GM12878 (cell line): ENCODE data around the gene LPIN3. TPM values are rescaled to one million over a fixed set of nuclear protein-coding genes. Genes with fewer than 3 reads are reported as not detected.

Source experiments
- ATAC-seq: fragments of 200-7000 bp; cut with Tn5 transposase; 3 replicates; pipeline ENCODE4 v1.9.1; 2020; ENCODE audit warnings: mild to moderate bottlenecking, moderate library complexity
- BruUV-seq: library from RNA; stranded (reverse); fragments of 400-500 nt; replicated peaks from 2 replicates; lab custom pipeline; 2021; lab: Mats Ljungman, UMichigan
- CTCF ChIA-PET: fragments of 300-600 bp; sonication (Branson Sonifier 250); formaldehyde crosslinking; extraction: SDS; loops from one replicate; lab custom pipeline; 2021; ENCODE audit warnings: inconsistent platforms; lab: Yijun Ruan, JAX
- POLR2A ChIA-PET: fragments of 350-600 bp; formaldehyde crosslinking; extraction: SDS; loops from one replicate; lab custom pipeline; 2021; ENCODE audit warnings: inconsistent platforms; lab: Charles Lee
- RAD21 ChIA-PET: fragments of 300-600 bp; sonication (Branson Sonifier 250); formaldehyde crosslinking; loops from one replicate; lab custom pipeline; 2023; ENCODE audit warnings: antibody characterized with exemption; ENCODE audit not compliant: unreplicated experiment; lab: Charles Lee
- SMC1A ChIA-PET: fragments of 300-600 bp; sonication (Branson Sonifier 250); formaldehyde crosslinking; loops from one replicate; lab custom pipeline; 2023; ENCODE audit not compliant: unreplicated experiment, uncharacterized antibody; lab: Charles Lee
- DNase-seq: peaks from one replicate; pipeline ENCODE4 v3.0.0-alpha.2; 2011; ENCODE audit warnings: low read depth, low spot score
- FAIRE-seq: peaks from 3 replicates; lab custom pipeline; 2011; peaks lifted over from hg19 to GRCh38; lab: Jason Lieb, UNC
- H2AFZ ChIP-seq: 2 replicates; pipeline ENCODE4 v1.6.0; 2011; ENCODE audit warnings: low read depth, low read length, control low read depth; ENCODE audit not compliant: control insufficient read depth
- H3K27ac ChIP-seq: 2 replicates; pipeline ENCODE4 v1.5.1; 2011; ENCODE audit warnings: control low read depth; ENCODE audit not compliant: control insufficient read depth, insufficient read depth
- H3K27me3 ChIP-seq, 2 experiments: replicated peaks in 1 of 2; 2 replicates each; pipeline versions ENCODE4 v1.6.0 to v1.6.1; 2011; ENCODE audit warnings: low read length in 1 of 2; ENCODE audit not compliant: control insufficient read depth in 2 of 2, insufficient read depth in 2 of 2
- H3K36me3 ChIP-seq, 2 experiments: 2 replicates each; pipeline ENCODE4 v1.5.1; 2011; ENCODE audit warnings: low read length in 1 of 2; ENCODE audit not compliant: control insufficient read depth in 2 of 2, insufficient read depth in 2 of 2
- H3K4me1 ChIP-seq: 2 replicates; pipeline ENCODE4 v1.6.1; 2011; ENCODE audit warnings: mild to moderate bottlenecking, low read length, moderate library complexity, mixed read lengths; ENCODE audit not compliant: control insufficient read depth, insufficient read depth
- H3K4me2 ChIP-seq: 2 replicates; pipeline ENCODE4 v1.6.0; 2011; ENCODE audit warnings: control low read depth; ENCODE audit not compliant: control insufficient read depth, insufficient read depth
- H3K4me3 ChIP-seq: fragments of 200-600 bp; sonication (generic); 2 replicates; pipeline ENCODE4 v1.5.1; 2016
- H3K79me2 ChIP-seq: 2 replicates; pipeline ENCODE4 v1.6.0; 2011; ENCODE audit warnings: low read length; ENCODE audit not compliant: control insufficient read depth, insufficient read depth
- H3K9ac ChIP-seq: 2 replicates; pipeline ENCODE4 v1.8.0; 2011; ENCODE audit warnings: low read length, control low read depth, mixed read lengths; ENCODE audit not compliant: control insufficient read depth, insufficient read depth
- H3K9me3 ChIP-seq: replicated peaks from 3 replicates; pipeline ENCODE4 v1.5.1; 2011; ENCODE audit warnings: mild to moderate bottlenecking, low read length; ENCODE audit not compliant: control insufficient read depth, insufficient read depth
- H4K20me1 ChIP-seq: 2 replicates; pipeline ENCODE4 v1.6.0; 2011; ENCODE audit not compliant: control insufficient read depth, insufficient read depth
- KLF5 ChIP-seq: fragments of 450-650 bp; IDR thresholded peaks from 2 replicates; pipeline ENCODE4 v1.6.1; 2014; ENCODE audit warnings: mild to moderate bottlenecking; ENCODE audit not compliant: partially characterized antibody
- MTA3 ChIP-seq: IDR thresholded peaks from 2 replicates; pipeline ENCODE4 v1.6.1; 2012; ENCODE audit warnings: low read length, inconsistent platforms, borderline replicate concordance
- TBL1XR1 ChIP-seq: IDR thresholded peaks from 2 replicates; pipeline ENCODE4 v1.6.1; 2012; ENCODE audit warnings: low read depth, low read length, improper control_type of control experiment
- WGBS: methylation state at CpG from one replicate; pipeline ENCODE4 v1.1.6; 2016; ENCODE audit warnings: low lambda C conversion rate; ENCODE audit not compliant: insufficient replicate concordance, insufficient coverage; ENCODE audit errors: missing lambda C conversion rate; 5-methylcytosine and 5-hydroxymethylcytosine counted together
- in situ Hi-C: fragments of 300-500 bp; cut with MboI; formaldehyde crosslinking; loops from 9 replicates; pipeline ENCODE4 v1.14.3; 2018; ENCODE audit warnings: mixed read lengths
- intact Hi-C: fragments of 100-400 bp; cut with micrococcal nuclease; formaldehyde crosslinking; loops from one replicate; pipeline ENCODE4 v1.14.2; 2022; ENCODE audit not compliant: unreplicated experiment
- polyA plus RNA-seq, 11 experiments: library from polyadenylated mRNA; depleted of rRNA in 4 of 11; unstranded in 6 of 11; stranded (reverse) in 5 of 11; fragments of >200 nt; fragmentation: Nextera tagmentation in 4 of 11; fragmentation: Illumina TruSeq in 1 of 11; extraction: Ambion mirVana in 4 of 11; extraction: Trizol in 1 of 11; gene quantifications; 1 replicate in 1 of 11; 2 replicates in 10 of 11; pipeline versions ENCODE4 v1.2.1 to v1.2.3, GENCODE V29; 2011 to 2016; ENCODE audit warnings: inconsistent platforms in 2 of 11, missing spikeins in 2 of 11, low read depth in 1 of 11
- total RNA-seq, 4 experiments: library from RNA; depleted of rRNA in 3 of 4; stranded (reverse); fragments of >200 nt in 3 of 4; fragmentation: Illumina TruSeq in 1 of 4; extraction: Trizol in 1 of 4; gene quantifications; 2 replicates each; pipeline versions ENCODE4 v1.2.1 to v1.2.3, GENCODE V29; 2013 to 2021
- TF ChIP-seq, protein P1 (sequence below): fragments of 450-650 bp; formaldehyde crosslinking; IDR thresholded peaks from 2 replicates; pipeline ENCODE4 v1.4.0; 2022; ENCODE audit warnings: mild to moderate bottlenecking, moderate library complexity
- TF ChIP-seq, protein P2 (sequence below): fragments of 150-350 bp; IDR thresholded peaks from 2 replicates; pipeline ENCODE4 v1.6.1; 2014; ENCODE audit warnings: mild to moderate bottlenecking, low read depth, low read length
- TF ChIP-seq, protein P3 (sequence below): fragments of 450-650 bp; IDR thresholded peaks from 2 replicates; pipeline ENCODE4 v1.6.1; 2018; ENCODE audit warnings: mild to moderate bottlenecking, low read depth, moderate library complexity; ENCODE audit not compliant: partially characterized antibody

The LPIN3 gene
- total and polyA plus RNA-seq, 10 of the 15 experiments (the other 5 are each of a cell fraction or from before 2014, with no cell fraction given) = 0.13 to 1.3 (median 0.51) TPM

DNA sequence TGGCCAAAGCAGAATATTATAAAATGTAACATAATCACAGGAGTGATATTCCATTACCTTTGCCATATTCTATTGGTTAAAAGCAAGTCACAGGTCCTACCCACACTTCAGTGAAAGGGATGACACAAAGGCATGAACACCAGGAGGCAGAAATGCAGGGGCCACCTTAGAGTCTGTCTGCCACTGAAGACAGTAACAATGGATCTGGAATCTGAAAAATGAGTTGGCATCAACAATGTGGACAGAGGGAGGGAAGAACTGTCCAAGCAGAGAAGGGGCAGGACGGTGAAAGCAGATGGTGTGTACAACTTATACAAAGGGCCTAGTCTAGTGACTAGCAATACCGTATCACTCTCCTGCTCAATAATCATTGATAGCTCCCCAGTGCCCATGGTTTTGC, 6.6 kb upstream of the LPIN3 start:
- ATAC-seq = no peak
- no peak overlapping the region for H3K9ac ChIP-seq

More for the DNA sequence above, 6.6 kb upstream of the LPIN3 start:
- RAD21 ChIA-PET = no interaction called here
- no peak for FAIRE-seq
- no peaks in the 10 kb centered on the region for H4K20me1 ChIP-seq
- no peak for DNase-seq
- intact Hi-C loops = no loop called here
- SMC1A ChIA-PET = interaction anchor here (1.1 to 1.2 kb wide), 2 partner anchors 161 to 351 kb away, joined by 3 to 4 read pairs; no protein-coding TSS in a partner anchor
- no peak overlapping the region for H3K4me3 ChIP-seq
- no TSS peak for BruUV-seq
- no peak overlapping the region for H3K4me2 ChIP-seq
- POLR2A ChIA-PET = interaction anchor here (0.6 kb wide), 1 partner anchor 217 kb away, joined by 4 read pairs; no protein-coding TSS in a partner anchor
- H3K9me3 ChIP-seq = no peaks in the 10 kb centered on the region
- peaks cover 6% of the 10 kb centered on the region for H3K4me1 ChIP-seq
- WGBS = 100% methylated on average over 2 of the region's 2 CpGs
- no peaks in the 10 kb centered on the region for H3K79me2 ChIP-seq
- TF ChIP-seq TBL1XR1 = no peak
- no peak for TF ChIP-seq KLF5
- TF ChIP-seq, protein P1, sequence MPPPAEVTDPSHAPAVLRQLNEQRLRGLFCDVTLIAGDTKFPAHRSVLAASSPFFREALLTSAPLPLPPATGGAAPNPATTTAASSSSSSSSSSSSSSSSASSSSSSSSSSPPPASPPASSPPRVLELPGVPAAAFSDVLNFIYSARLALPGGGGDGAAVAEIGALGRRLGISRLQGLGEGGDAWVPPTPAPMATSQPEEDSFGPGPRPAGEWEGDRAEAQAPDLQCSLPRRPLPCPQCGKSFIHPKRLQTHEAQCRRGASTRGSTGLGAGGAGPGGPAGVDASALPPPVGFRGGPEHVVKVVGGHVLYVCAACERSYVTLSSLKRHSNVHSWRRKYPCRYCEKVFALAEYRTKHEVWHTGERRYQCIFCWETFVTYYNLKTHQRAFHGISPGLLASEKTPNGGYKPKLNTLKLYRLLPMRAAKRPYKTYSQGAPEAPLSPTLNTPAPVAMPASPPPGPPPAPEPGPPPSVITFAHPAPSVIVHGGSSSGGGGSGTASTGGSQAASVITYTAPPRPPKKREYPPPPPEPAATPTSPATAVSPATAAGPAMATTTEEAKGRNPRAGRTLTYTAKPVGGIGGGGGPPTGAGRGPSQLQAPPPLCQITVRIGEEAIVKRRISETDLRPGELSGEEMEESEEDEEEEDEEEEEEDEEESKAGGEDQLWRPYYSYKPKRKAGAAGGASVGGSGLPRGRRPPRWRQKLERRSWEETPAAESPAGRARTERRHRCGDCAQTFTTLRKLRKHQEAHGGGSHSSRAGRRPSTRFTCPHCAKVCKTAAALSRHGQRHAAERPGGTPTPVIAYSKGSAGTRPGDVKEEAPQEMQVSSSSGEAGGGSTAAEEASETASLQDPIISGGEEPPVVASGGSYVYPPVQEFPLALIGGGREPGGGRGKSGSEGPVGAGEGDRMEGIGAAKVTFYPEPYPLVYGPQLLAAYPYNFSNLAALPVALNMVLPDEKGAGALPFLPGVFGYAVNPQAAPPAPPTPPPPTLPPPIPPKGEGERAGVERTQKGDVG (CRISPR knock-in tag) = no peak
- TF ChIP-seq, protein P2, sequence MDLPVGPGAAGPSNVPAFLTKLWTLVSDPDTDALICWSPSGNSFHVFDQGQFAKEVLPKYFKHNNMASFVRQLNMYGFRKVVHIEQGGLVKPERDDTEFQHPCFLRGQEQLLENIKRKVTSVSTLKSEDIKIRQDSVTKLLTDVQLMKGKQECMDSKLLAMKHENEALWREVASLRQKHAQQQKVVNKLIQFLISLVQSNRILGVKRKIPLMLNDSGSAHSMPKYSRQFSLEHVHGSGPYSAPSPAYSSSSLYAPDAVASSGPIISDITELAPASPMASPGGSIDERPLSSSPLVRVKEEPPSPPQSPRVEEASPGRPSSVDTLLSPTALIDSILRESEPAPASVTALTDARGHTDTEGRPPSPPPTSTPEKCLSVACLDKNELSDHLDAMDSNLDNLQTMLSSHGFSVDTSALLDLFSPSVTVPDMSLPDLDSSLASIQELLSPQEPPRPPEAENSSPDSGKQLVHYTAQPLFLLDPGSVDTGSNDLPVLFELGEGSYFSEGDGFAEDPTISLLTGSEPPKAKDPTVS = no peak
- TF ChIP-seq, protein P3, sequence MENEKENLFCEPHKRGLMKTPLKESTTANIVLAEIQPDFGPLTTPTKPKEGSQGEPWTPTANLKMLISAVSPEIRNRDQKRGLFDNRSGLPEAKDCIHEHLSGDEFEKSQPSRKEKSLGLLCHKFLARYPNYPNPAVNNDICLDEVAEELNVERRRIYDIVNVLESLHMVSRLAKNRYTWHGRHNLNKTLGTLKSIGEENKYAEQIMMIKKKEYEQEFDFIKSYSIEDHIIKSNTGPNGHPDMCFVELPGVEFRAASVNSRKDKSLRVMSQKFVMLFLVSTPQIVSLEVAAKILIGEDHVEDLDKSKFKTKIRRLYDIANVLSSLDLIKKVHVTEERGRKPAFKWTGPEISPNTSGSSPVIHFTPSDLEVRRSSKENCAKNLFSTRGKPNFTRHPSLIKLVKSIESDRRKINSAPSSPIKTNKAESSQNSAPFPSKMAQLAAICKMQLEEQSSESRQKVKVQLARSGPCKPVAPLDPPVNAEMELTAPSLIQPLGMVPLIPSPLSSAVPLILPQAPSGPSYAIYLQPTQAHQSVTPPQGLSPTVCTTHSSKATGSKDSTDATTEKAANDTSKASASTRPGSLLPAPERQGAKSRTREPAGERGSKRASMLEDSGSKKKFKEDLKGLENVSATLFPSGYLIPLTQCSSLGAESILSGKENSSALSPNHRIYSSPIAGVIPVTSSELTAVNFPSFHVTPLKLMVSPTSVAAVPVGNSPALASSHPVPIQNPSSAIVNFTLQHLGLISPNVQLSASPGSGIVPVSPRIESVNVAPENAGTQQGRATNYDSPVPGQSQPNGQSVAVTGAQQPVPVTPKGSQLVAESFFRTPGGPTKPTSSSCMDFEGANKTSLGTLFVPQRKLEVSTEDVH = no peak
- no peak for TF ChIP-seq MTA3
- H3K27ac ChIP-seq = no peak overlapping the region
- CTCF ChIA-PET = no interaction called here
- H3K36me3 ChIP-seq = no peaks in the 10 kb centered on the region
- no peak overlapping the region for H2AFZ ChIP-seq
- H3K27me3 ChIP-seq = no peaks in the 10 kb centered on the region
- in situ Hi-C loops = no loop called here
